Measurements from ENCODE around the gene TSPAN11.

DNA sequence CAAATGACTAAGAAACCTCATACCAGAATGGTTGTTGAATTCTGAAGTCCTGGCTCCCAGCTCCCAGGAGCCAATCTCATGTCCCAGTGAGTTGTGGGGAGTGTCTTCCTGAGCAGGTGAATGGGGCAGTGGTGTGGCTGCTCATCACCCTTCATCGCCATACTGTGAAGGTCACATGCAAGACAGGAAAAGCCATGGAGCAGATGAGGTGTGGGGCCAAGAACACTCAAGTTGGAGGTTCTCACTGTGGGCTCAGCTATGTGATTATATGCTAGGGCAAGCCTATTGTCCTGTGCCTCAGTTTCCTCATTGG is 16.6 kb upstream of the TSPAN11 start:
- TF ChIP-seq CTCF (IDR thresholded peaks at IDR 0.05) (no peak), POLR2A (IDR thresholded peaks at IDR 0.05) (no peak)

Data from body of pancreas (tissue), 4 donors.